Stomach (tissue), 9 donors: ENCODE data around the gene CDK5. TPM values are rescaled to one million over a fixed set of nuclear protein-coding genes. Genes with fewer than 3 reads are reported as not detected.

Experiments
- DNase-seq, 2 donors: peaks; one replicate each; pipeline versions ENCODE4 v3.0.0 to v3.0.0-alpha.2; 2013 to 2019
- H3K27ac ChIP-seq, 5 donors: fragments of 200-600 bp in 4 of 5; sonication (generic) in 4 of 5; one replicate each; pipeline ENCODE4 v1.5.1; 2013 to 2019; ENCODE audit warnings: mild to moderate bottlenecking in 1 of 5, moderate library complexity in 1 of 5
- H3K27me3 ChIP-seq, 3 donors: fragments of 200-600 bp; sonication (generic); one replicate each; pipeline ENCODE4 v1.5.1; 2017 to 2019; ENCODE audit warnings: mixed run types in 1 of 3
- H3K36me3 ChIP-seq, 4 donors: fragments of 200-600 bp; sonication (generic); 1 replicate in 3 of 4; 2 replicates in 1 of 4; pipeline ENCODE4 v1.5.1; 2016 to 2019
- H3K4me1 ChIP-seq, 4 donors: fragments of 200-600 bp; sonication (generic); one replicate each; pipeline ENCODE4 v1.5.1; 2016 to 2019
- H3K4me3 ChIP-seq, 4 donors: fragments of 200-600 bp; sonication (generic) in 3 of 4; one replicate each; pipeline ENCODE4 v1.5.1; 2016 to 2019; ENCODE audit warnings: mild to moderate bottlenecking in 1 of 4
- H3K9me3 ChIP-seq, 4 donors: fragments of 200-600 bp; sonication (generic); one replicate each; pipeline ENCODE4 v1.5.1; 2016 to 2019
- CTCF ChIP-seq, 7 experiments: fragments of 450-650 bp in 4 of 7; fragments of 200-600 bp in 3 of 7; sonication (generic) in 3 of 7; IDR thresholded peaks; one replicate each; pipeline ENCODE4 v1.5.1; 2016 to 2019; ENCODE audit warnings: antibody characterized with exemption in 7 of 7, control low read depth in 2 of 7, mild to moderate bottlenecking in 1 of 7
- EP300 ChIP-seq: sonication (generic); formaldehyde crosslinking; IDR thresholded peaks from one replicate; pipeline ENCODE4 v1.6.1; 2017; ENCODE audit warnings: antibody characterized with exemption
- POLR2A ChIP-seq, 4 donors: fragments of 450-650 bp; IDR thresholded peaks; one replicate each; pipeline ENCODE4 v1.6.1; 2016; ENCODE audit warnings: antibody characterized with exemption in 4 of 4, control low read depth in 2 of 4, mild to moderate bottlenecking in 1 of 4, moderate library complexity in 1 of 4
- POLR2AphosphoS5 ChIP-seq, 3 donors: sonication (generic); formaldehyde crosslinking; IDR thresholded peaks; one replicate each; pipeline ENCODE4 v1.6.1; 2016; ENCODE audit warnings: antibody characterized with exemption in 3 of 3
- WGBS, 5 donors: extraction: QIAGEN DNeasy Blood & Tissue Kit in 3 of 5; methylation state at CpG; one replicate each; pipeline versions ENCODE4 v1.1.5 to v1.1.7; 2013 to 2018; 5-methylcytosine and 5-hydroxymethylcytosine counted together
- intact Hi-C: fragments of 100-400 bp; cut with DNase I; formaldehyde crosslinking; loops from one replicate; pipeline ENCODE4 v1.15.1; 2023; ENCODE audit warnings: low total_unique reads
- polyA plus RNA-seq, 3 donors: library from polyadenylated mRNA; stranded (reverse); fragments of 200-250 nt; gene quantifications; one replicate each; pipeline ENCODE4 v1.2.3, GENCODE V29; 2013
- total RNA-seq, 5 donors: library from RNA; depleted of rRNA; stranded (reverse); fragments of >200 nt; gene quantifications; one replicate each; pipeline versions ENCODE4 v1.1.0 to v1.2.3, GENCODE V29; 2014 to 2016
- donor health status: healthy with polysubstance abuse.
- donor health status: Bipolar disorder and iron deficiency.
- donor health status: healthy.

CDK5 gene
- total and polyA plus RNA-seq, 8 donors, result 0.87 to 46.1 (median 11.8) TPM; not detected in 1

- peaks cover 6 to 37% (median 29%) of the 10 kb centered on the region in 4 donors for H3K36me3 ChIP-seq
- no peaks in the 10 kb centered on the region for H3K9me3 ChIP-seq
- H3K27ac ChIP-seq, result no peak within 1 kb of the TSS
- H3K27me3 ChIP-seq, result peaks cover 0 to 28% (median 11%) of the 10 kb centered on the region in 3 donors
- WGBS, 5 donors, result 71 to 80% (median 74%) methylated on average over 21 to 22 of the region's 22 CpGs
- H3K4me1 ChIP-seq, result peaks cover 6 to 30% (median 21%) of the 10 kb centered on the region in 4 donors
- TF ChIP-seq CTCF (IDR thresholded peaks at IDR 0.05), result no peak
- no peak within 1 kb of the TSS for H3K4me3 ChIP-seq
- no peak for DNase-seq
- intact Hi-C loops, result no loop called here
Measured at GRCh38 chr7:151047976-151048815, 9.5 kb downstream of the CDK5 start, which contains the start of gene ASIC3. Gene ASIC3, plus strand, starts transcription at chr7:151048531. Its CDS starts 355 bp downstream, at chr7:151048886.

- no peak for TF ChIP-seq CTCF (IDR thresholded peaks at IDR 0.05)
- no peak for TF ChIP-seq EP300
- no peaks in the 10 kb centered on the region for H3K9me3 ChIP-seq
- peaks cover 6 to 30% (median 21%) of the 10 kb centered on the region in 4 donors for H3K4me1 ChIP-seq
- H3K27me3 ChIP-seq, result peaks cover 0 to 22% (median 11%) of the 10 kb centered on the region in 3 donors
- WGBS, 5 donors, result 39 to 57% (median 42%) methylated on average over 12 to 14 of the region's 14 CpGs
- H3K36me3 ChIP-seq, result peaks cover 6 to 45% (median 37%) of the 10 kb centered on the region in 4 donors
- intact Hi-C loops, result no loop called here
- peak in 1 of 2 donors; percentile 75 for DNase-seq
- no peak overlapping the region for H3K27ac ChIP-seq
- H3K4me3 ChIP-seq, result no peak overlapping the region
Measured at GRCh38 chr7:151046603-151047573, 10.8 kb downstream of the CDK5 start.

GRCh38 chr7:151045967-151046366, 11.7 kb downstream of the CDK5 start:
- DNase-seq, result no peak
- intact Hi-C loops, result no loop called here
- Histone ChIP-seq H3K27me3 (peaks cover 0 to 12% (median 8%) of the 10 kb centered on the region in 3 donors), H3K4me1 (peaks cover 6 to 21% (median 13%) of the 10 kb centered on the region in 4 donors), H3K9me3 (no peaks in the 10 kb centered on the region), H3K4me3 (no peak overlapping the region), H3K27ac (no peak overlapping the region), H3K36me3 (peaks cover 6 to 54% (median 45%) of the 10 kb centered on the region in 4 donors)
- TF ChIP-seq POLR2AphosphoS5 (IDR thresholded peaks at IDR 0.05) (no peak), CTCF (IDR thresholded peaks at IDR 0.05) (no peak), EP300 (no peak)
- 70 to 79% (median 74%) methylated on average over 9 of the region's 9 CpGs for WGBS, 5 donors

- Histone ChIP-seq H3K4me1 (peaks cover 5 to 17% (median 9%) of the 10 kb centered on the region in 4 donors), H3K9me3 (no peaks in the 10 kb centered on the region), H3K27ac (no peak overlapping the region), H3K27me3 (peaks cover 0 to 5% (median under 1%) of the 10 kb centered on the region in 3 donors), H3K4me3 (no peak overlapping the region), H3K36me3 (peaks cover 6 to 56% (median 47%) of the 10 kb centered on the region in 4 donors)
- DNase-seq, result no peak
- WGBS, 5 donors, result 83 to 94% (median 89%) methylated on average over 2 to 11 of the region's 11 CpGs
- TF ChIP-seq POLR2AphosphoS5 (IDR thresholded peaks at IDR 0.05) (no peak), POLR2A (IDR thresholded peaks at IDR 0.05) (no peak), CTCF (IDR thresholded peaks at IDR 0.05) (no peak), EP300 (no peak)
- intact Hi-C loops, result no loop called here
Measured at GRCh38 chr7:151045262-151045661, 12.4 kb downstream of the CDK5 start.
